SK-MEL-5 (cell line): ENCODE results near the gene ADM. TPM values are rescaled to one million over a fixed set of nuclear protein-coding genes. Genes with fewer than 3 reads are reported as not detected.
A peak's percentile ranks its signal among the peaks of the same experiment; 100 is the strongest.

Experiments used
- DNase-seq: peaks from one replicate; pipeline ENCODE4 v3.0.0-alpha.2; 2016; ENCODE audit warnings: low read depth, low spot score
- in situ Hi-C: cut with HindIII; loops from 2 replicates; pipeline ENCODE4 v1.10.0; 2016; ENCODE audit warnings: low sequenced_read_pairs, high pct_unique_total_duplicates, low pct_unique_long_range_greater_than_20kb
- total RNA-seq: library from RNA; depleted of rRNA; stranded (reverse); fragments of >200 nt; shearing (Covaris generic); gene quantifications from 2 replicates; pipeline ENCODE4 v1.2.3, GENCODE V29; 2014

The ADM gene
- total RNA-seq, 1 experiment from 2014 or later: 114 TPM

GRCh38 chr11:10287766-10288715, 16.8 kb upstream of the ADM start:
- DNase-seq: no peak
- in situ Hi-C loops: no loop called here

DNA sequence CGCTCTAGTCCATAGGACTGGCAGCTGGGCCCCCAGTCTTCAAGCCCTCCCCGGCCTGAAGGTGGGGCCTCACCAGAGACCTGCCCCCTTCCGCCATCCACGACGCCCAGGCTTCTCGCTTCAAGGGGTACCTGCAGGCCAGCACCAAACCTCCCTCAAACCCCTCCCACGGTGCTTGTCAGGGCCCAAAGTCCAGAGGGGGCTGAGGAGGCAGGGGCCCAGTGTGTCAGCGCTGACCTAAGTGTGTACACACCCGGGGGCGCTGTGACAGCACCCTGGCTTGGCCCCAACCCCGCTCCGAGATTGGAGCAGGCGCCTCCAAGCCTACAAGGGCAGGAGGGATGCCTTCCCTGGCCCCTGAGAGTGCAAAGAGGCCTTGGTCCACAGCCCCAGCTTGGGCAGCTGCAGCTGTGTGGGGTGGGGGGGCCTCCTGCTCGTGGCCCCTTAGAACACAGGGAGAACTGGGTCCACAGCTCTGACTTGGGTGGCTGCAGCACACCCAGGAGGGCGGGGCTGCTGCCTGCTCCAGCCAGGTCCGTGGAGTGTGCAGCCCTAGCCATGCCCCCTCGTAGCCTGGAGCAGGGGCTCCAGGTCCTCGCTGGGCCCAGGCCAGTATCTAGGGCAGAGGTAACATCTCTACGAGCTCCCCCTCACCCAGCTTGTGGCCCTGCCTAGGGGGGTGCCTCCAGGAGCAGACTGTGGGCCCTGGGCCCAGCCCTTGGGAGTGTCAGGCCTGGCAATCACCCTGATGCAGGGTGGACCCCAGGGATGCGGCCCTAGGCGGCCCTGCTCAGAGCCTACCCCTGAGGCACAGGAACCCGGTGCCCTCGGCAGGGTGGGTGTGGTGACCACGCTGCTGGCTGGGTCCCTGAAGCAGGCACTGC, 15.8 kb upstream of the ADM start:
- DNase-seq: no peak
- in situ Hi-C loops: no loop called here

GRCh38 chr11:10289765-10290380, 15.0 kb upstream of the ADM start:
- DNase-seq: no peak
- in situ Hi-C loops: no loop called here

DNA sequence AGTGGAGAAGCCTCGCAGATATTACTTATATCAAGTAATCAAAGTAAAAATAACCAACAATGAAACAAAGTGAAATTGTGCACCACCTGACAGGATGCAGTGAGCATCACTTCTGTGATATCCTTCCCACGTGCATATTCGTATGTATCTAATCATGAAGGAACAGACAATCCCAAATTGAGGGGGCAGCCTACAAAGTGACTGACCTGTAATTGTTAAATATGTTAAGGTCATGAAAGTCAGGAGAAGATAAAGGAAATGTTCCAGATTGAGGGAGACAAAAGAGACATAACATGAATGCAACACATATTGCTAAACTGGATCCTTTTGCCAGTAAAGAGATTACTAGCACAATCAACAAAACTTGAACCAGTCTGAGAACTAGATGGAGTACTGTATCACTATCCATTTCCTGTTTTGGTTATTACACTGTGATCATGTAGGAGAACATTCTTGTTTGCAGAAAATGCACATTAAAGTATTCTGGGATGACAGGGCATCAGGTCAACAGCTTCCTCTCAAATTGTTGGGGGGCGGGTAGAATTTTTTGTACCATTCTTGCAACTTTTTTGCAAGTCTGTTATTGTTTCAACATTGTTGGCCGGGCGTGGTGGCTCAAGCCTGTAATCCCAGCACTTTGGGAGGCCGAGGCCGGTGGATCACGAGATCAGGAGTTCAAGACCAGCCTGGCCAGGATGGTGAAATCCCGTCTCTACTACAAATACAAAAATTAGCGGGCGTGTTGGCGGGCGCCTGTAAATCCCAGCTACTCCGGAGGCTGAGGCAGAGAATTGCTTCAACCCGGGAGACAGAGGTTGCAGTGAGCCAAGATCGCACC, 12.9 kb upstream of the ADM start:
- in situ Hi-C loops: no loop called here
- DNase-seq: no peak

- peak; percentile 85 for DNase-seq
- in situ Hi-C loops: no loop called here
These were observed 11.2 kb upstream of the ADM start, which contains the start of gene SBF2 for GRCh38 chr11:10293423-10294289. Gene SBF2, minus strand, starts transcription at chr11:10294219. Its CDS starts 150 bp downstream, at chr11:10294069.

- DNase-seq: peak; percentile 41
- in situ Hi-C loops: no loop called here
These were observed 10.5 kb upstream of the ADM start for GRCh38 chr11:10294290-10294953.

GRCh38 chr11:10295064-10295901, 9.6 kb upstream of the ADM start:
- in situ Hi-C loops: no loop called here

DNA sequence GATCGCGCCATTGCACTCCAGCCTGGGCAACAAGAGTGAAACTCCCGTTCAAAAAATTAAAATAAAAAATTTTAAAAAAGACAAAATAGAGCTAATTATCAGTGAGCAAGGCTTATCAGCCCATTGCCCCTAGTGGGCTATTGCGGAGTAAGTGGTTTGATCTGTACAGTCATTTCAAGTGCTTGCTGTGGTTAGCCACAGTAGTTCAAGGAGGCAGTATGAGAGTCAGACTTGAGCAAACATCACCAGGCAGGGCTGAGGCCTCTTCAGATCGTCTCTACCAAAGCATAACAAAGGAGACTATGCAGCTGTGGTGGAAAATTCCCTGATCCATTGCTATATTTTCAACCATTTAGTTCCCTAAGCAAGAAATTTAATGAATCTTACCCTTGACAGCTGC, 6.5 kb upstream of the ADM start:
- peak; percentile 34 for DNase-seq
- in situ Hi-C loops: no loop called here

More at GRCh38 chr11:10295064-10295901, 9.6 kb upstream of the ADM start:
- DNase-seq: no peak

GRCh38 chr11:10301656-10302358, 3.1 kb upstream of the ADM start:
- no peak for DNase-seq
- in situ Hi-C loops: no loop called here

GRCh38 chr11:10302359-10302743, 2.5 kb upstream of the ADM start:
- no peak for DNase-seq
- in situ Hi-C loops: no loop called here

GRCh38 chr11:10302744-10303557, 1.9 kb upstream of the ADM start:
- in situ Hi-C loops: no loop called here

DNA sequence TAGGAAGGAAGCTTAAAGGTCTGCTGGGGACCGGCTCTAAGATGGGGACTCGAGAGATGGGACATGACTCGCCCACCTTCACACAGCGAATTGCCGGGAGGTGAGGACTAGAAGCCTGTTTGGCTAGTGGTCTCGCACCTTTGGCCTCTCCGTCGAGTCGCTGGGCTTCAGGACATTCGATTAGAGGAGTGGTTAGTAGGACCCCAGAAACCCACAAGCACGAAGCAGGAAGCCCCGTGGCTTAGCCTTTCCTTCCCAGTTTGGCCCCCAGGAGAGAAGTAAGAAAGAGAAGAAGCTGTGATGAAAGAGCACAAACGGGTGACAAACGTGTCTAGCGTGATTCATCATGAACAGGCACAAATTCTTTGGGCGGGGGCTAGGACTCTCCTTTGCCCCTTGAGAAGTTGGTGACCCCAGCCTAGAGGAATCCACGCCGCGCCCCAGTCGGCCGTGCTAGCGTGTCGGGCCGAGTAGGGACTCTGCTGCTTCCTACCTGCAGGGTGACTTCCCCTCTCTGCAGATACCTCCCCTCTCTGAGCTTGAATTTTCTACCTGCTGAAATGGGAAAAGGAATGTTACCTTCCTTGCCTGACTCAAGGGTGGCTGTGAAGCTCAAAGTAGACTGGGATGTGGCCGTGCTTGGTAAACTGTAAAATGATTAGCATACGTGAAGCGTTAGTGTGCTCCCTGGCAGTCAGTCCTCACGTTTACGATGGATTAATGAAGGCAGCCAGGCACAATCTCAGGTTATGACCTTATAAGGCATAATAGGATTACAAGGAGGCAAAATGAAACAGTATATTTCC, 1.1 kb upstream of the ADM start:
- peak; percentile 22 for DNase-seq
- in situ Hi-C loops: no loop called here

More at GRCh38 chr11:10302744-10303557, 1.9 kb upstream of the ADM start:
- DNase-seq: peak; percentile 60
